Mesenchymal stem cell (in vitro differentiated cells and primary cell): ENCODE results near the gene FCGR2B.

Source experiments
- DNase-seq: peaks from one replicate; pipeline ENCODE4 v3.0.0-alpha.2; 2013
- H2AFZ ChIP-seq: one replicate; pipeline ENCODE4 v1.6.1; 2013; ENCODE audit warnings: low read depth, mild to moderate bottlenecking, control low read depth, inconsistent platforms, low read length, moderate library complexity
- H2AK5ac ChIP-seq: 2 replicates; pipeline ENCODE4 v1.6.1; 2013; ENCODE audit warnings: low read length, moderate library complexity, mild to moderate bottlenecking, inconsistent platforms; ENCODE audit not compliant: severe bottlenecking
- H2BK120ac ChIP-seq: one replicate; pipeline ENCODE4 v1.6.1; 2013; ENCODE audit warnings: low read depth, mild to moderate bottlenecking, inconsistent platforms, low read length, moderate library complexity
- H2BK12ac ChIP-seq, 2 experiments: one replicate each; pipeline ENCODE4 v1.6.1; 2013; ENCODE audit warnings: inconsistent platforms in 2 of 2, low read length in 2 of 2, mild to moderate bottlenecking in 2 of 2, moderate library complexity in 2 of 2, control low read depth in 1 of 2
- H2BK15ac ChIP-seq: one replicate; pipeline ENCODE4 v1.6.1; 2013; ENCODE audit warnings: mild to moderate bottlenecking, low read depth, inconsistent platforms; ENCODE audit not compliant: poor library complexity, severe bottlenecking
- H2BK5ac ChIP-seq: 2 replicates; pipeline ENCODE4 v1.6.1; 2013; ENCODE audit warnings: low read depth, mild to moderate bottlenecking, low read length, control low read depth, inconsistent platforms; ENCODE audit not compliant: poor library complexity, severe bottlenecking
- H3K14ac ChIP-seq, 2 experiments: one replicate each; pipeline ENCODE4 v1.6.1; 2013; ENCODE audit warnings: inconsistent platforms in 2 of 2, low read length in 2 of 2, control low read depth in 1 of 2, mild to moderate bottlenecking in 1 of 2, moderate library complexity in 1 of 2
- H3K18ac ChIP-seq, 2 experiments: one replicate each; pipeline ENCODE4 v1.6.1; 2013; ENCODE audit warnings: inconsistent platforms in 2 of 2, low read length in 2 of 2, control low read depth in 1 of 2, low read depth in 1 of 2, mild to moderate bottlenecking in 1 of 2
- H3K23ac ChIP-seq, 2 experiments: one replicate each; pipeline ENCODE4 v1.6.1; 2013; ENCODE audit warnings: inconsistent platforms in 2 of 2, low read length in 2 of 2, mild to moderate bottlenecking in 2 of 2, moderate library complexity in 2 of 2, control low read depth in 1 of 2
- H3K27ac ChIP-seq: 2 replicates; pipeline ENCODE4 v1.5.1; 2013; ENCODE audit warnings: mild to moderate bottlenecking, moderate library complexity, low read length, control low read depth, inconsistent platforms; ENCODE audit not compliant: poor library complexity, severe bottlenecking
- H3K27me3 ChIP-seq, 2 experiments: 2 replicates each; pipeline versions ENCODE4 v1.6.1 to v1.7.0; 2013; ENCODE audit warnings: low read length in 2 of 2, mild to moderate bottlenecking in 2 of 2, moderate library complexity in 2 of 2, control low read depth in 1 of 2, inconsistent platforms in 1 of 2; ENCODE audit not compliant: control insufficient read depth in 1 of 2, insufficient read depth in 1 of 2
- H3K36me3 ChIP-seq, 2 experiments: 2 replicates each; pipeline versions ENCODE4 v1.6.1 to v1.7.0; 2013; ENCODE audit warnings: low read length in 2 of 2, control low read depth in 1 of 2, inconsistent platforms in 1 of 2, low read depth in 1 of 2, mild to moderate bottlenecking in 1 of 2; ENCODE audit not compliant: insufficient read depth in 2 of 2, control insufficient read depth in 1 of 2
- H3K4ac ChIP-seq, 2 experiments: one replicate each; pipeline ENCODE4 v1.6.1; 2013; ENCODE audit warnings: inconsistent platforms in 2 of 2, low read length in 2 of 2, mild to moderate bottlenecking in 2 of 2, moderate library complexity in 2 of 2, control low read depth in 1 of 2, low read depth in 1 of 2
- H3K4me1 ChIP-seq: 2 replicates; pipeline ENCODE4 v1.6.1; 2013; ENCODE audit warnings: low read depth, low read length, control low read depth; ENCODE audit not compliant: control insufficient read depth, insufficient read depth
- H3K4me2 ChIP-seq: 2 replicates; pipeline ENCODE4 v1.6.1; 2013; ENCODE audit warnings: low read length, mild to moderate bottlenecking, inconsistent platforms; ENCODE audit not compliant: poor library complexity, severe bottlenecking
- H3K4me3 ChIP-seq, 2 experiments: 2 replicates each; pipeline versions ENCODE4 v1.5.1 to v1.7.0; 2013; ENCODE audit warnings: low read length in 2 of 2, mild to moderate bottlenecking in 2 of 2, control low read depth in 1 of 2, low read depth in 1 of 2; ENCODE audit not compliant: insufficient read depth in 1 of 2
- H3K79me1 ChIP-seq: replicated peaks from 2 replicates; pipeline ENCODE4 v1.6.1; 2013; ENCODE audit warnings: mild to moderate bottlenecking, control low read depth, low read length, inconsistent platforms; ENCODE audit not compliant: poor library complexity, severe bottlenecking
- H3K9ac ChIP-seq: 2 replicates; pipeline ENCODE4 v1.7.0; 2013; ENCODE audit warnings: mild to moderate bottlenecking, low read length, moderate library complexity
- H3K9me3 ChIP-seq: 2 replicates; pipeline ENCODE4 v1.7.0; 2013; ENCODE audit warnings: mild to moderate bottlenecking, low read length; ENCODE audit not compliant: control insufficient read depth
- H4K8ac ChIP-seq: one replicate; pipeline ENCODE4 v1.6.1; 2013; ENCODE audit warnings: inconsistent platforms, mild to moderate bottlenecking, low read length, moderate library complexity
- H4K91ac ChIP-seq: one replicate; pipeline ENCODE4 v1.6.1; 2013; ENCODE audit warnings: mild to moderate bottlenecking, low read length, inconsistent platforms
- WGBS: methylation state at CpG from one replicate; pipeline ENCODE4 v1.1.7; 2013; ENCODE audit warnings: mixed read lengths; 5-methylcytosine and 5-hydroxymethylcytosine counted together

The FCGR2B gene

GRCh38 chr1:161706113-161706481 lies 43.2 kb downstream of the FCGR2B start:
- H2AFZ ChIP-seq: no peak overlapping the region
- H3K4me1 ChIP-seq: no peaks in the 10 kb centered on the region
- WGBS: 60% methylated on average over 3 of the region's 3 CpGs
- peak overlapping the region; percentile 81 for H3K9ac ChIP-seq
- no peaks in the 10 kb centered on the region for H3K36me3 ChIP-seq
- H3K18ac ChIP-seq: peak overlapping the region; percentile 15 to 77
- no peak overlapping the region for H3K23ac ChIP-seq
- H2BK5ac ChIP-seq: no peak overlapping the region
- no peak overlapping the region for H2AK5ac ChIP-seq
- H4K91ac ChIP-seq: no peak overlapping the region
- H2BK120ac ChIP-seq: no peak overlapping the region
- DNase-seq: no peak
- no peak overlapping the region for H3K14ac ChIP-seq
- H3K27ac ChIP-seq: no peak overlapping the region
- no peak overlapping the region for H2BK15ac ChIP-seq
- no peaks in the 10 kb centered on the region for H3K9me3 ChIP-seq
- H3K27me3 ChIP-seq: peaks cover 0 to 29% of the 10 kb centered on the region in 2 experiments
- no peak overlapping the region for H3K4me2 ChIP-seq
- peak overlapping the region in 1 of 2 experiments; percentile 56 for H2BK12ac ChIP-seq
- H3K79me1 ChIP-seq: no peaks in the 10 kb centered on the region
- H3K4ac ChIP-seq: no peak overlapping the region
- peak overlapping the region; percentile 72 for H4K8ac ChIP-seq
- H3K4me3 ChIP-seq: no peak overlapping the region

GRCh38 chr1:161706482-161707347 lies 43.8 kb downstream of the FCGR2B start, which contains the start of gene FCRLA:
Gene FCRLA (plus strand): TSS chr1:161707229. CDS start chr1:161707265, 36 bp downstream.
- no peak within 1 kb of the TSS for H3K4me2 ChIP-seq
- no peak within 1 kb of the TSS for H2BK15ac ChIP-seq
- no peak within 1 kb of the TSS for H3K27ac ChIP-seq
- no peaks in the 10 kb centered on the region for H3K9me3 ChIP-seq
- H2AFZ ChIP-seq: no peak within 1 kb of the TSS
- H2AK5ac ChIP-seq: no peak within 1 kb of the TSS
- H3K14ac ChIP-seq: no peak within 1 kb of the TSS
- no peaks in the 10 kb centered on the region for H3K36me3 ChIP-seq
- peaks cover 0 to 35% of the 10 kb centered on the region in 2 experiments for H3K27me3 ChIP-seq
- peak within 1 kb of the TSS; percentile 15 to 79 for H3K18ac ChIP-seq
- H3K4me1 ChIP-seq: no peaks in the 10 kb centered on the region
- H2BK12ac ChIP-seq: peak within 1 kb of the TSS; percentile 29 to 61
- H3K23ac ChIP-seq: no peak within 1 kb of the TSS
- H3K4ac ChIP-seq: peak within 1 kb of the TSS in 1 of 2 experiments; percentile 53
- H3K9ac ChIP-seq: peak within 1 kb of the TSS; percentile 81
- no peak within 1 kb of the TSS for H2BK120ac ChIP-seq
- peak within 1 kb of the TSS; percentile 72 for H4K8ac ChIP-seq
- WGBS: 10% methylated on average over 3 of the region's 4 CpGs
- no peaks in the 10 kb centered on the region for H3K79me1 ChIP-seq
- H4K91ac ChIP-seq: no peak within 1 kb of the TSS
- peak within 1 kb of the TSS in 1 of 2 experiments; percentile 27 for H3K4me3 ChIP-seq
- H2BK5ac ChIP-seq: no peak within 1 kb of the TSS
- DNase-seq: peak; percentile 97

GRCh38 chr1:161707503-161707902 lies 44.6 kb downstream of the FCGR2B start:
- Histone ChIP-seq H2BK120ac (no peak overlapping the region), H3K4me3 (no peak overlapping the region), H2AK5ac (no peak overlapping the region), H3K9me3 (no peaks in the 10 kb centered on the region), H3K27ac (no peak overlapping the region), H3K4me2 (no peak overlapping the region), H3K18ac (no peak overlapping the region), H3K36me3 (no peaks in the 10 kb centered on the region), H2AFZ (no peak overlapping the region), H3K4ac (peak overlapping the region in 1 of 2 experiments; percentile 53), H3K4me1 (no peaks in the 10 kb centered on the region), H2BK15ac (no peak overlapping the region), H4K91ac (no peak overlapping the region), H2BK12ac (no peak overlapping the region), H3K14ac (no peak overlapping the region), H4K8ac (no peak overlapping the region), H3K9ac (peak overlapping the region; percentile 42), H3K23ac (no peak overlapping the region), H2BK5ac (no peak overlapping the region), H3K79me1 (no peaks in the 10 kb centered on the region), H3K27me3 (peaks cover 0 to 43% of the 10 kb centered on the region in 2 experiments)
- WGBS: 95% methylated on average over 2 of the region's 2 CpGs
- DNase-seq: no peak

- Histone ChIP-seq H3K79me1 (no peaks in the 10 kb centered on the region), H4K8ac (no peak overlapping the region), H3K27me3 (peaks cover 0 to 53% of the 10 kb centered on the region in 2 experiments), H3K23ac (no peak overlapping the region), H2AFZ (no peak overlapping the region), H3K4me1 (no peaks in the 10 kb centered on the region), H3K9me3 (no peaks in the 10 kb centered on the region), H3K14ac (no peak overlapping the region), H3K9ac (no peak overlapping the region), H2BK15ac (no peak overlapping the region), H2BK5ac (no peak overlapping the region), H2BK120ac (no peak overlapping the region), H2BK12ac (no peak overlapping the region), H4K91ac (no peak overlapping the region), H2AK5ac (no peak overlapping the region), H3K4ac (no peak overlapping the region), H3K36me3 (no peaks in the 10 kb centered on the region), H3K18ac (no peak overlapping the region), H3K4me2 (no peak overlapping the region), H3K4me3 (no peak overlapping the region), H3K27ac (no peak overlapping the region)
- no peak for DNase-seq
- WGBS: 76% methylated on average over 4 of the region's 4 CpGs
These were observed 46.4 kb downstream of the FCGR2B start for GRCh38 chr1:161709373-161709772.
